Activated T-cell treated with anti-CD3 and anti-CD28 coated beads, Interleukin-2, amount 50 U/mL, for 48 hours (primary cell): Measurements from ENCODE around the gene CDR2.
"Not testable (repeated sequence)": the region's sequence is repeated elsewhere in the genome, so short reads cannot be mapped to it uniquely, and the experiment has no call there.

Experiments used
- DNase-seq, 2 experiments: peaks; one replicate each; pipeline ENCODE4 v3.0.0-alpha.2; 2020

CDR2 gene

GRCh38 chr16:22301423-22301822 lies 73.0 kb downstream of the CDR2 start:
- not testable (repeated sequence) for DNase-seq

GRCh38 chr16:22300427-22301071 lies 73.9 kb downstream of the CDR2 start:
- DNase-seq: peak; percentile 53 to 63

- DNase-seq: no peak
Measured at GRCh38 chr16:22299036-22299435, 75.4 kb downstream of the CDR2 start.

- DNase-seq: peak; percentile 79 to 84
Measured at GRCh38 chr16:22297871-22298733, 76.3 kb downstream of the CDR2 start.

- DNase-seq: peak; percentile 100
Measured at GRCh38 chr16:22297114-22297870, 77.1 kb downstream of the CDR2 start, which contains the start of gene POLR3E. POLR3E (plus strand) TSS chr16:22297409; CDS start chr16:22302969, 5,560 bp downstream.

GRCh38 chr16:22296225-22297113 lies 78.0 kb downstream of the CDR2 start:
- DNase-seq: peak; percentile 40 to 42
